Measurements from ENCODE around the gene POLR1G. TPM values are rescaled to one million over a fixed set of nuclear protein-coding genes. Genes with fewer than 3 reads are reported as not detected.

The POLR1G gene
- total RNA-seq, 2 experiments from 2014 or later: 0.16 to 0.28 TPM

DNA sequence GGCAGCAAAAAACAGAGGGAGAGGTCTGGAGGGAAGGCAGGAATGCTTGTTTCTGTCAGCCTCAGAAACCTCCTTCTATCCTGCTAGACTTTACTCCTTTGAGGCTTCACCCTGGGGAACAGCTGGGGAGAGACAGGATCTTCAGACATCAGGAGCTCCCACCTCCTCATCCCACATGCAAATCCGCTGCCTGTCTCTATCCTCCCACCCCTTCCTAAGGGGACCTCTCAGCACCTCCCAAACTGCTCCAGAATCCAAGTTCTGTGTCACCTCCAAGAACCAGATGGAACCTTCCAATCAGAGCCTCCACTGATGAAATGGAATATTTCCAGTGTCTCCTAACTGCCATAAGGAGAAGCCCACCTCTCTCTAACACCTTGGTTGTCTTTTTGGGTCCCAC lies 26.3 kb upstream of the POLR1G start:
- H3K9me3 ChIP-seq (ENCODE audit: control insufficient read depth in 1 of 2, insufficient read depth in 1 of 2, low read length in 2 of 2): peaks cover 0 to under 1% of the 10 kb centered on the region in 2 experiments

GRCh38 chr19:45382426-45382825 lies 24.0 kb upstream of the POLR1G start:
- no peaks in the 10 kb centered on the region for H3K36me3 ChIP-seq (ENCODE audit: insufficient read depth, low read length)
- ChIA-PET POLR2A (no interaction called here), CTCF (no interaction called here)
- no peak overlapping the region for H3K4me3 ChIP-seq (ENCODE audit: low read length)
- Mint-ChIP-seq H3K36me3 (ENCODE audit: low read depth) (no peaks in the 10 kb centered on the region), H3K27ac (no peak overlapping the region), H3K4me1 (ENCODE audit: low read depth) (no peaks in the 10 kb centered on the region), H3K4me3 (no peak overlapping the region), H3K27me3 (peaks cover 29% of the 10 kb centered on the region), H3K9me3 (no peaks in the 10 kb centered on the region)
- peaks cover 15 to 27% of the 10 kb centered on the region in 2 experiments for H3K27me3 ChIP-seq (ENCODE audit: control insufficient read depth in 1 of 2, insufficient read depth in 2 of 2, low read length in 2 of 2)
- intact Hi-C loops (cut with DNase I, micrococcal nuclease): no loop called here
- DNase-seq (no peak), ATAC-seq (ENCODE audit: poor library complexity) (no peak)
- H3K27ac ChIP-seq (ENCODE audit: low read depth in 1 of 2, low read length in 2 of 2): no peak overlapping the region
- TF ChIP-seq, protein P1, sequence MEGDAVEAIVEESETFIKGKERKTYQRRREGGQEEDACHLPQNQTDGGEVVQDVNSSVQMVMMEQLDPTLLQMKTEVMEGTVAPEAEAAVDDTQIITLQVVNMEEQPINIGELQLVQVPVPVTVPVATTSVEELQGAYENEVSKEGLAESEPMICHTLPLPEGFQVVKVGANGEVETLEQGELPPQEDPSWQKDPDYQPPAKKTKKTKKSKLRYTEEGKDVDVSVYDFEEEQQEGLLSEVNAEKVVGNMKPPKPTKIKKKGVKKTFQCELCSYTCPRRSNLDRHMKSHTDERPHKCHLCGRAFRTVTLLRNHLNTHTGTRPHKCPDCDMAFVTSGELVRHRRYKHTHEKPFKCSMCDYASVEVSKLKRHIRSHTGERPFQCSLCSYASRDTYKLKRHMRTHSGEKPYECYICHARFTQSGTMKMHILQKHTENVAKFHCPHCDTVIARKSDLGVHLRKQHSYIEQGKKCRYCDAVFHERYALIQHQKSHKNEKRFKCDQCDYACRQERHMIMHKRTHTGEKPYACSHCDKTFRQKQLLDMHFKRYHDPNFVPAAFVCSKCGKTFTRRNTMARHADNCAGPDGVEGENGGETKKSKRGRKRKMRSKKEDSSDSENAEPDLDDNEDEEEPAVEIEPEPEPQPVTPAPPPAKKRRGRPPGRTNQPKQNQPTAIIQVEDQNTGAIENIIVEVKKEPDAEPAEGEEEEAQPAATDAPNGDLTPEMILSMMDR (IDR thresholded peaks at IDR 0.05): no peak
- H3K4me1 ChIP-seq (ENCODE audit: insufficient read depth, low read length): peaks cover 12% of the 10 kb centered on the region
- H3K9me3 ChIP-seq (ENCODE audit: control insufficient read depth in 1 of 2, insufficient read depth in 1 of 2, low read length in 2 of 2): peaks cover 0 to 10% of the 10 kb centered on the region in 2 experiments

More for the DNA sequence above, 26.3 kb upstream of the POLR1G start:
- CTCF ChIA-PET: no interaction called here
- intact Hi-C loops (cut with DNase I, micrococcal nuclease): no loop called here
- no peak overlapping the region for H3K4me3 ChIP-seq (ENCODE audit: low read length)
- DNase-seq (no peak), ATAC-seq (ENCODE audit: poor library complexity) (no peak)
- Mint-ChIP-seq H3K9me3 (no peaks in the 10 kb centered on the region), H3K27me3 (peaks cover 10% of the 10 kb centered on the region), H3K36me3 (ENCODE audit: low read depth) (no peaks in the 10 kb centered on the region), H3K4me3 (no peak overlapping the region), H3K4me1 (ENCODE audit: low read depth) (no peaks in the 10 kb centered on the region), H3K27ac (no peak overlapping the region)
- H3K27me3 ChIP-seq (ENCODE audit: control insufficient read depth in 1 of 2, insufficient read depth in 2 of 2, low read length in 2 of 2): peaks cover 5% of the 10 kb centered on the region in 2 experiments
- H3K27ac ChIP-seq (ENCODE audit: low read depth in 1 of 2, low read length in 2 of 2): no peak overlapping the region
- peaks cover 3% of the 10 kb centered on the region for H3K4me1 ChIP-seq (ENCODE audit: insufficient read depth, low read length)
- TF ChIP-seq, protein P1 (IDR thresholded peaks at IDR 0.05): no peak
- POLR2A ChIA-PET: no interaction called here
- H3K36me3 ChIP-seq (ENCODE audit: insufficient read depth, low read length): no peaks in the 10 kb centered on the region

- intact Hi-C loops (cut with DNase I, micrococcal nuclease): no loop called here
- no peaks in the 10 kb centered on the region for H3K36me3 ChIP-seq (ENCODE audit: insufficient read depth, low read length)
- peaks cover 12% of the 10 kb centered on the region for H3K4me1 ChIP-seq (ENCODE audit: insufficient read depth, low read length)
- no peak overlapping the region for H3K27ac ChIP-seq (ENCODE audit: low read depth in 1 of 2, low read length in 2 of 2)
- Mint-ChIP-seq H3K36me3 (ENCODE audit: low read depth) (no peaks in the 10 kb centered on the region), H3K4me1 (ENCODE audit: low read depth) (no peaks in the 10 kb centered on the region), H3K27ac (no peak overlapping the region), H3K27me3 (peaks cover 39% of the 10 kb centered on the region), H3K4me3 (no peak overlapping the region), H3K9me3 (no peaks in the 10 kb centered on the region)
- ChIA-PET CTCF (no interaction called here), POLR2A (no interaction called here)
- ATAC-seq (ENCODE audit: poor library complexity): peak; percentile 32
- DNase-seq: peak in 2 of 14 experiments; percentile 25 to 42
- no peak overlapping the region for H3K4me3 ChIP-seq (ENCODE audit: low read length)
- H3K9me3 ChIP-seq (ENCODE audit: control insufficient read depth in 1 of 2, insufficient read depth in 1 of 2, low read length in 2 of 2): peaks cover 0 to 10% of the 10 kb centered on the region in 2 experiments
- H3K27me3 ChIP-seq (ENCODE audit: control insufficient read depth in 1 of 2, insufficient read depth in 2 of 2, low read length in 2 of 2): peaks cover 17 to 28% of the 10 kb centered on the region in 2 experiments
- TF ChIP-seq, protein P1 (IDR thresholded peaks at IDR 0.05): no peak
Observed at GRCh38 chr19:45385392-45386221, 20.8 kb upstream of the POLR1G start.
